Activated CD4-positive, alpha-beta T cell treated with anti-CD3 and anti-CD28 coated beads, Interleukin-10, Interleukin-2, amounts not matched to agents 100 ng/mL and 50 ng/mL, durations not matched to agents 16 hours and 8 hours (primary cell): Measurements from ENCODE around the gene BTBD6.

Experiments
- DNase-seq: peaks from one replicate; pipeline ENCODE4 v3.0.0-alpha.2; 2020

BTBD6 gene

GRCh38 chr14:105241641-105242040, 6.7 kb upstream of the BTBD6 start:
- no peak for DNase-seq

GRCh38 chr14:105244334-105244733, 4.0 kb upstream of the BTBD6 start:
- no peak for DNase-seq

- no peak for DNase-seq
These were observed 1.3 kb upstream of the BTBD6 start for GRCh38 chr14:105247026-105247425.

- DNase-seq = no peak
These were observed 492 bp upstream of the BTBD6 start for GRCh38 chr14:105247715-105248367.

- no peak for DNase-seq
These were observed 1.1 kb downstream of the BTBD6 start for GRCh38 chr14:105249182-105250007.

- DNase-seq = no peak
These were observed 1.7 kb downstream of the BTBD6 start for GRCh38 chr14:105250008-105250366.

GRCh38 chr14:105250986-105251385, 2.7 kb downstream of the BTBD6 start:
- DNase-seq = no peak

- no peak for DNase-seq
These were observed 3.6 kb downstream of the BTBD6 start for GRCh38 chr14:105251920-105252319.

GRCh38 chr14:105252552-105253328, 4.4 kb downstream of the BTBD6 start:
- DNase-seq = no peak

- no peak for DNase-seq
These were observed 5.0 kb downstream of the BTBD6 start for GRCh38 chr14:105253329-105253682.

GRCh38 chr14:105255021-105255507, 6.7 kb downstream of the BTBD6 start:
- DNase-seq = no peak

GRCh38 chr14:105256292-105256960, 8.1 kb downstream of the BTBD6 start:
- no peak for DNase-seq

GRCh38 chr14:105257464-105257863, 9.1 kb downstream of the BTBD6 start:
- no peak for DNase-seq

- DNase-seq = no peak
These were observed 10.5 kb downstream of the BTBD6 start for GRCh38 chr14:105258846-105259245.

- no peak for DNase-seq
These were observed 12.6 kb downstream of the BTBD6 start for GRCh38 chr14:105260959-105261358.

- no peak for DNase-seq
These were observed 13.4 kb downstream of the BTBD6 start for GRCh38 chr14:105261781-105262180.

- no peak for DNase-seq
These were observed 19.7 kb downstream of the BTBD6 start for GRCh38 chr14:105267820-105268548.

GRCh38 chr14:105268736-105269354, 20.5 kb downstream of the BTBD6 start:
- DNase-seq = no peak

- DNase-seq = no peak
These were observed 21.1 kb downstream of the BTBD6 start for GRCh38 chr14:105269405-105269804.

- no peak for DNase-seq
These were observed 23.0 kb downstream of the BTBD6 start for GRCh38 chr14:105271224-105271890.

GRCh38 chr14:105272623-105273022, 24.3 kb downstream of the BTBD6 start:
- no peak for DNase-seq
